IMR-90 (cell line): ENCODE measurements around the gene RNF223.

Experiments
- CTCF ChIP-seq: conservative IDR thresholded peaks from 2 replicates; pipeline ENCODE4 v1.5.1; 2012; ENCODE audit warnings: mild to moderate bottlenecking, low read depth, low read length, improper control_type of control experiment
- POLR2A ChIP-seq: IDR thresholded peaks from 2 replicates; pipeline ENCODE4 v1.6.1; 2012; ENCODE audit warnings: mild to moderate bottlenecking, low read depth, low read length

GRCh38 chr1:1044455-1045078, 29.5 kb downstream of the RNF223 start:
- TF ChIP-seq CTCF, result no peak
- TF ChIP-seq POLR2A, result no peak
